H54 (cell line): Measurements from ENCODE around the gene KIF12.
"Not testable (repeated sequence)": the region's sequence is repeated elsewhere in the genome, so short reads cannot be mapped to it uniquely, and the experiment has no call there.

ENCODE experiments used
- DNase-seq: peaks from one replicate; pipeline ENCODE4 v3.0.0; 2011; ENCODE audit warnings: low spot score, mixed read lengths; ENCODE audit not compliant: insufficient read length
- FAIRE-seq: peaks from 3 replicates; lab custom pipeline; 2011; peaks lifted over from hg19 to GRCh38; lab: Jason Lieb, UNC
- POLR2A ChIP-seq: IDR thresholded peaks from 2 replicates; pipeline ENCODE4 v1.6.1; 2011; ENCODE audit warnings: low read depth, mild to moderate bottlenecking, low read length

KIF12 gene

GRCh38 chr9:114130141-114130540 is 31.0 kb upstream of the KIF12 start:
- DNase-seq (no peak), FAIRE-seq (no peak)
- no peak for TF ChIP-seq POLR2A

- not testable (repeated sequence) for DNase-seq, FAIRE-seq
Observed at GRCh38 chr9:114128759-114129158, 29.7 kb upstream of the KIF12 start.

GRCh38 chr9:114126247-114127060 is 27.4 kb upstream of the KIF12 start:
- TF ChIP-seq POLR2A: no peak
- DNase-seq (no peak), FAIRE-seq (no peak)

GRCh38 chr9:114125476-114126013 is 26.5 kb upstream of the KIF12 start:
- FAIRE-seq (no peak), DNase-seq (no peak)
- no peak for TF ChIP-seq POLR2A

- DNase-seq (no peak), FAIRE-seq (no peak)
- TF ChIP-seq POLR2A: no peak
Observed at GRCh38 chr9:114124666-114125475, 25.8 kb upstream of the KIF12 start.

GRCh38 chr9:114124138-114124537 is 25.0 kb upstream of the KIF12 start:
- DNase-seq: no peak
- TF ChIP-seq POLR2A: no peak
- no peak for FAIRE-seq

- FAIRE-seq (no peak), DNase-seq (no peak)
- no peak for TF ChIP-seq POLR2A
Observed at GRCh38 chr9:114123031-114123977, 24.2 kb upstream of the KIF12 start.

- no peak for DNase-seq
- no peak for FAIRE-seq
- TF ChIP-seq POLR2A: no peak
Observed at GRCh38 chr9:114122136-114123027, 23.3 kb upstream of the KIF12 start.

- no peak for DNase-seq
- no peak for TF ChIP-seq POLR2A
- no peak for FAIRE-seq
Observed at GRCh38 chr9:114121227-114122135, 22.4 kb upstream of the KIF12 start.

GRCh38 chr9:114120192-114121014 is 21.3 kb upstream of the KIF12 start:
- no peak for TF ChIP-seq POLR2A
- no peak for FAIRE-seq
- DNase-seq: no peak
